NCI-H1092 treated with DMSO at 0.1 percent for 48 hours (cell line): ENCODE data around the gene MYCBPAP.
A peak's percentile ranks its signal among the peaks of the same experiment; 100 is the strongest.
"Not testable (repeated sequence)": the region's sequence is repeated elsewhere in the genome, so short reads cannot be mapped to it uniquely, and the experiment has no call there.

Experiments
- DNase-seq: peaks from one replicate; lab custom pipeline; 2025; lab: John Stamatoyannopoulos, UW

Gene MYCBPAP

GRCh38 chr17:50471009-50471905 is 37.0 kb upstream of the MYCBPAP start:
- peak; percentile 6 for DNase-seq

DNA sequence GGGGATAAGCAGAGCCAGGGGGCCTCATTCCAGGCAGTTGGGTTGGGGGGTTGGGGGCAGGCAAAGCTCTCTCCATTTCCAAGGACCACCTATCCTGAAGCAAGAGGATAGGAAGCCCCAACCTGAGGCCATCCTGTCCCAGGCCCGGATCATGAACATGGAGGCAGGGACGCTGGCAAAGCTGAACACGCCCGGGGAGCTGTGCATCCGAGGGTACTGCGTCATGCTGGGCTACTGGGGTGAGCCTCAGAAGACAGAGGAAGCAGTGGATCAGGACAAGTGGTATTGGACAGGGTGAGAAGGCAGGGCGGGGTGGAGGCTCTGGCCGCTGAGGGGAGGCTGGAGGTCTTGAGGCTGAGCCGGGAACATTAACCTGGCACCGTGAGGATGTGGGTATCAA is 36.0 kb upstream of the MYCBPAP start:
- DNase-seq = no peak

- not testable (repeated sequence) for DNase-seq
Observed at GRCh38 chr17:50472761-50473161, 35.5 kb upstream of the MYCBPAP start.

- no peak for DNase-seq
Observed at GRCh38 chr17:50473901-50474300, 34.3 kb upstream of the MYCBPAP start.

- DNase-seq = no peak
Observed at GRCh38 chr17:50474523-50474922, 33.7 kb upstream of the MYCBPAP start.

- no peak for DNase-seq
Observed at GRCh38 chr17:50475362-50475761, 32.9 kb upstream of the MYCBPAP start.

- not testable (repeated sequence) for DNase-seq
Observed at GRCh38 chr17:50475775-50476544, 32.3 kb upstream of the MYCBPAP start.

DNA sequence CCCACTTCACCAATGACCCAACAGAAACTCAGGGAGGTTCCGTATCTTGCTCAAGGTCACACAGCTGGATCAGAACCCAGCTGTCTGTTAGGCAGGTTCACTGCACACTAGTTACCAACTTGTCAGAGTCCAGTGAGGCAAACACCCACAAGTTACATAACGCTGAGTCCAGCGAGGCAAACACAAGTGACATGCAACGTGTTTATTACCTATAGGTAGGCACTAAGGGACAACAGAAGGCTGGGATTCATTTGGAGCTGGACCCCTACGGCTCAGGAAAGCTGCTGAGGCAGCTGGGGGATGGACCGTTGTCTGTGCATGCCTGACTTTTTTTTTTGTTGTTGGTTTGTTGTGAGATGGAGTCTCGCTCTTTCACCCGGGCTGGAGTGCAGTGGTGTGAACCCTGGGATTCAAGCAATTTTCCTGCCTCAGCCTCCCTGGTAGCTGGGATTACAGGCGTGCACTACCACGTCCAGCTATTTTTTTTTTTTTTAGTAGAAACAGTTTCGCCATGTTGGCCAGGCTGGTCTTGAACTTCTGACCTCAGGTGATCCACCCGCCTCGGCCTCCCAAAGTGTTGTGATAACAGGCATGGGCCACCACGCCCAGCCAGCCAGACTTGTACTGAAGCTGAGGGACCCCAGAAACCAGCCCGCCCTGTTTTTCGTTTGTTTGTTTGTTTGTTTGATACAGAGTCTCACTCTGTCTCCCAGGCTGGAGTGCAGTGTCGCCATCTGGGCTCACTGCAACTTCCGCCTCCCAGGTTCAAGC is 31.5 kb upstream of the MYCBPAP start:
- DNase-seq = no peak

- no peak for DNase-seq
Observed at GRCh38 chr17:50477976-50478375, 30.3 kb upstream of the MYCBPAP start.

DNA sequence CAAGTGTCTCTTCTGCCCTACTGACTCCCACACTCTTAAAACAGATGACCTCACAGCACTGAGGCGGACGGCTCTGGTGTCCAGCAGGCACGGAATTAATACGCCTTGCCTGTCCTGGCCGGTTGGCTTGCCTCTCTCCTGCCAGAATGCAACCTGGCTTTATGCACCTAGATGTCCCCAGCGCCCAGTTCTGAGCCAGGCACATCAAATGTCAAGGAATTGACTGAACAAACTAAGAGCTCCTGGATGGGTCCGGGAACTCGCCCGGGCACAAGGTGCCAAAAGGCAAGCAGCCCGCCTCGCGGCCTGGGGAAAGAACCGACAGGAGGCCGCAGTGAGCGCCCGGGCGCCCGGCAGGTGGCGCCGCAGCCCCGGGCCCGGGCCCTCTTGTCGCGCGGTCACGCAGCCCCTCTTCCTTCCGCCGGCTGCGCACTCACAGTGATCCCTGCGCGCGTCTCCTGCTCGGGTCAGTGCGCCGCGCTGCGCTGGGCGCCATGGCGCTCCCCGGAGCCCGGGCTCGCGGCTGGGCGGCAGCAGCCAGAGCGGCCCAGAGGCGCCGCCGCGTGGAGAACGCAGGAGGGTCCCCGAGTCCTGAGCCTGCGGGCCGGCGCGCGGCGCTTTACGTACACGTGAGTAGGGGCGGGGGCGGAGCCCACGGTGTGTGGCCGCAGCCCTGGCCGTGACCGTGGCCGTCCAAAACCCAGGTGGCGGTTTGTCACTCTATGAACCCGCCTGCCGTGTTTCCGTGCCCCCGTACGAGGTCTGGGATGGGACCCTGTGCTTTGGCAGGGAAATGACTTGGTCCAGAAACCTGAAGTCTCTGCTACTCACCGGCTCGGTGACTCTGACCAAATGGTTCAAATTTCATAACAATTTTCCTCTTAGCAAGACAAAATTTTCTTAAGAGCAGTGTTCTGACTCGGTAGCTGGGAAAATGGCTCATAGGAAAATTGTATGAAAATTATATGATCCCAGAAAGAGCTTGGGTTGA is 29.6 kb upstream of the MYCBPAP start, which contains the start of gene RSAD1:
TSS of gene RSAD1 (plus strand) at position 470 of the 991 bp plus-strand sequence. CDS start at position 495, 25 bp downstream.
- DNase-seq = peak; percentile 92

DNA sequence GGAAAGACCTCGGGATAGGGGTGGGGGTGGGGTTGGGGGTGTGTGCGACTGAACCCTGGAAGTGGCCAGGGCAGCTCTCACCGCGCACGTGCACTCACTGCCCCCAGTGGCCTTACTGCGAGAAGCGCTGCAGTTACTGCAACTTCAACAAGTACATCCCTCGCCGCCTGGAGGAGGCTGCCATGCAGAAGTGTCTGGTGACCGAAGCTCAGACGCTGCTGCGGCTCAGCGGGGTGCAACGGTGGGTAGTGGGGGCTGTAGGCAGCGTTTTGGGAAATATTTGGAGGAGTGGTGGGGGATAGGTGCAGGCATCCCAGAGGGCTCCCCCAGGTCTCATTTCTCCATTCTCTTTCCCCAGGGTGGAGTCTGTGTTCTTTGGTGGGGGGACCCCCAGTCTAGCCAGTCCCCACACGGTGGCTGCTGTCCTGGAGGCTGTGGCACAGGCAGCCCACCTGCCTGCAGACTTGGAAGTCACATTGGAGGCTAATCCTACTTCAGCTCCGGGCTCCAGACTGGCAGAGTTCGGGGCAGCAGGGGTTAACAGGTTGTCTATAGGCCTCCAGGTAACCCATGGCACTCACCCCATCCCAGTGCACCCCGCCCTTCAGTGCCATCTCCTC is 28.6 kb upstream of the MYCBPAP start:
- DNase-seq = peak; percentile 65

- DNase-seq = no peak
Observed at GRCh38 chr17:50480142-50480764, 28.0 kb upstream of the MYCBPAP start.

GRCh38 chr17:50480854-50481490 is 27.3 kb upstream of the MYCBPAP start:
- no peak for DNase-seq

- no peak for DNase-seq
Observed at GRCh38 chr17:50481648-50482047, 26.6 kb upstream of the MYCBPAP start.

- DNase-seq = no peak
Observed at GRCh38 chr17:50482110-50482509, 26.1 kb upstream of the MYCBPAP start.

- DNase-seq = peak; percentile 52
Observed at GRCh38 chr17:50482516-50482915, 25.7 kb upstream of the MYCBPAP start.

DNA sequence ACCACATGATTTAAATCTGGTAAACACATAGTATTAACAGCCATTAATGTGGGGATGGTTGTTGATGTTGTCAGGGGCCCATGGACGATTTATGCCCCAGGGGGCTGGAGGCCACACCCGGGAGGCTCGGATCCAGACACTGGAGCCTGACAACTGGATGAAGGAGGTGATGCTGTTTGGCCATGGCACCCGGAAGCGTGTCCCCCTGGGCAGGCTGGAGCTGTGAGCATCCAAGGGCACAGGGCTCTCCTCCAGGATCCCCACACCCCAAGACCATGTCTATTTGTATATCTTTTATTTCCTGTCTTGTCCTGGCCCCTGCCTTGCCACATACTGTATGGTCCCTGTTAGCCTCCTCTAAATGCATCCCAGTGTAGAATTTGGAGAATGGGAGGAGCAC is 25.0 kb upstream of the MYCBPAP start:
- DNase-seq = no peak

- DNase-seq = no peak
Observed at GRCh38 chr17:50484386-50485155, 23.7 kb upstream of the MYCBPAP start.
